WTC11 (cell line): Measurements from ENCODE around the gene EYS.

Source experiments
- CTCF ChIP-seq: fragments of 200-600 bp; IDR thresholded peaks from 2 replicates; pipeline ENCODE4 v1.8.0; 2022; ENCODE audit warnings: antibody characterized with exemption
- SMAD3 ChIP-seq: sonication (generic); formaldehyde crosslinking; IDR thresholded peaks from 2 replicates; pipeline ENCODE4 v1.8.0; 2022; ENCODE audit warnings: missing genetic modification reagents, mild to moderate bottlenecking, borderline replicate concordance
- SMAD4 ChIP-seq: sonication (generic); formaldehyde crosslinking; IDR thresholded peaks from 2 replicates; pipeline ENCODE4 v1.8.0; 2022; ENCODE audit warnings: mild to moderate bottlenecking, missing genetic modification reagents
- STAT6 ChIP-seq: sonication (generic); formaldehyde crosslinking; conservative IDR thresholded peaks from 2 replicates; pipeline ENCODE4 v1.8.1; 2023; ENCODE audit warnings: mild to moderate bottlenecking, low read depth, missing genetic modification reagents, moderate library complexity
- ZNF138 ChIP-seq: sonication (generic); formaldehyde crosslinking; conservative IDR thresholded peaks from 2 replicates; pipeline ENCODE4 v1.8.1; 2022; ENCODE audit warnings: mild to moderate bottlenecking, moderate library complexity, missing genetic modification reagents
- ZNF671 ChIP-seq: fragments of 250-450 bp; sonication (Bioruptor Pico); IDR thresholded peaks from 2 replicates; pipeline ENCODE4 v1.8.0; 2021; ENCODE audit warnings: mild to moderate bottlenecking
- TF ChIP-seq, protein P1 (sequence below): sonication (generic); formaldehyde crosslinking; IDR thresholded peaks from 2 replicates; pipeline ENCODE4 v1.8.0; 2022; ENCODE audit warnings: missing genetic modification reagents
- TF ChIP-seq, protein P2 (sequence below): sonication (generic); formaldehyde crosslinking; conservative IDR thresholded peaks from 2 replicates; pipeline ENCODE4 v1.8.1; 2022; ENCODE audit warnings: mild to moderate bottlenecking, missing genetic modification reagents

DNA sequence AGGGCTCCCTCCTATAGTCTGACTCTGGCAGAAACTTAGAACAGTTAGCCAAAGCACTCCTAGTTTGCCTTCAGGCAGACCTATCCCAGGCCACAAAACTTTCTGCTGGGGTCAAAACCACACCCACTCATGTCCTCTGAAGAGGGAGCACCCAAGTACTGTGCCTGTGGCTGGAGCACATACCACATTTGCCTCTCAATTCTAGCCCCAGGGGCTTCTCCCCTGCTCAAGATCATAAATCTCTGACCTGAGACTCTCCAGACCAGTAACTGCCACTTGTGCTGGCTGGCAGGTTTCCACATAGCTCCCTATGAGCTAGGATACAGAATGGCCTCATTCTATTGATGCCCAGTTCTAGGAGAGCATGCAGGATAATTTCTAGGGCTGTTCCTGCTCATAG is 781.0 kb downstream of the EYS start:
- TF ChIP-seq ZNF671 (CRISPR knock-in tag): no peak
- no peak for TF ChIP-seq CTCF
- no peak for TF ChIP-seq ZNF138 (CRISPR knock-in tag)
- TF ChIP-seq, protein P1, sequence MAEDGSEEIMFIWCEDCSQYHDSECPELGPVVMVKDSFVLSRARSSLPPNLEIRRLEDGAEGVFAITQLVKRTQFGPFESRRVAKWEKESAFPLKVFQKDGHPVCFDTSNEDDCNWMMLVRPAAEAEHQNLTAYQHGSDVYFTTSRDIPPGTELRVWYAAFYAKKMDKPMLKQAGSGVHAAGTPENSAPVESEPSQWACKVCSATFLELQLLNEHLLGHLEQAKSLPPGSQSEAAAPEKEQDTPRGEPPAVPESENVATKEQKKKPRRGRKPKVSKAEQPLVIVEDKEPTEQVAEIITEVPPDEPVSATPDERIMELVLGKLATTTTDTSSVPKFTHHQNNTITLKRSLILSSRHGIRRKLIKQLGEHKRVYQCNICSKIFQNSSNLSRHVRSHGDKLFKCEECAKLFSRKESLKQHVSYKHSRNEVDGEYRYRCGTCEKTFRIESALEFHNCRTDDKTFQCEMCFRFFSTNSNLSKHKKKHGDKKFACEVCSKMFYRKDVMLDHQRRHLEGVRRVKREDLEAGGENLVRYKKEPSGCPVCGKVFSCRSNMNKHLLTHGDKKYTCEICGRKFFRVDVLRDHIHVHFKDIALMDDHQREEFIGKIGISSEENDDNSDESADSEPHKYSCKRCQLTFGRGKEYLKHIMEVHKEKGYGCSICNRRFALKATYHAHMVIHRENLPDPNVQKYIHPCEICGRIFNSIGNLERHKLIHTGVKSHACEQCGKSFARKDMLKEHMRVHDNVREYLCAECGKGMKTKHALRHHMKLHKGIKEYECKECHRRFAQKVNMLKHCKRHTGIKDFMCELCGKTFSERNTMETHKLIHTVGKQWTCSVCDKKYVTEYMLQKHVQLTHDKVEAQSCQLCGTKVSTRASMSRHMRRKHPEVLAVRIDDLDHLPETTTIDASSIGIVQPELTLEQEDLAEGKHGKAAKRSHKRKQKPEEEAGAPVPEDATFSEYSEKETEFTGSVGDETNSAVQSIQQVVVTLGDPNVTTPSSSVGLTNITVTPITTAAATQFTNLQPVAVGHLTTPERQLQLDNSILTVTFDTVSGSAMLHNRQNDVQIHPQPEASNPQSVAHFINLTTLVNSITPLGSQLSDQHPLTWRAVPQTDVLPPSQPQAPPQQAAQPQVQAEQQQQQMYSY (CRISPR knock-in tag): no peak
- TF ChIP-seq STAT6 (CRISPR knock-in tag): no peak
- TF ChIP-seq, protein P2, sequence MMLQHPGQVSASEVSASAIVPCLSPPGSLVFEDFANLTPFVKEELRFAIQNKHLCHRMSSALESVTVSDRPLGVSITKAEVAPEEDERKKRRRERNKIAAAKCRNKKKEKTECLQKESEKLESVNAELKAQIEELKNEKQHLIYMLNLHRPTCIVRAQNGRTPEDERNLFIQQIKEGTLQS: no peak
- TF ChIP-seq SMAD3 (CRISPR knock-in tag): no peak
- TF ChIP-seq SMAD4 (CRISPR knock-in tag): no peak
